ENCODE data around the gene PALLD. TPM values are rescaled to one million over a fixed set of nuclear protein-coding genes. Genes with fewer than 3 reads are reported as not detected.

The PALLD gene
- total RNA-seq, 1 experiment from 2014 or later, result 18.3 TPM

DNA sequence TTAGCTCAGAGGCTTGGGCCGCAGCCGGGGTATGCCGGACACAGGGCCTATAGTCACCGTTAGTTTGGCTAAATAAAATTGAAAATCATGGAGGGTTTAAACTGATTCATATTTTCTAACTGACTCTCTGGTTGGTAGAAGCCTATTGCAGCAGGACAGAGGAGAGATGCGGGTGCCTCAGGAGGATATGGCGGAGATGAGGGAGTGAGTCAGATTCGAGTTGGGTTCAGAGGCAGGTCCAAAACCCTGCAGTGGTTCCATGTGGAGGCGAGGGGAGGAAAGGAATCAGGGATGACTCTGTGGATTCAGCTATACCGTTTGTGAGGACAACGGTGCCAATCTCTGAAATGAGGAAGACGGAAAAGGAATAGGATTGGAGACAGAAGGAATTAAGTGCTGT, 176.6 kb downstream of the PALLD start:
- no peak overlapping the region for H4K8ac ChIP-seq (replicated peaks; ENCODE audit: insufficient read length, low read depth, low read length)
- H3K4me2 ChIP-seq (ENCODE audit: insufficient read depth, insufficient read length, low read length), result no peak overlapping the region
- H2BK20ac ChIP-seq (ENCODE audit: low read depth, low read length, poor library complexity, severe bottlenecking), result no peak overlapping the region
- H3K27ac ChIP-seq (ENCODE audit: insufficient read length, low read depth, low read length), result no peak overlapping the region
- Mint-ChIP-seq H3K27ac (no peak overlapping the region), H3K4me1 (no peaks in the 10 kb centered on the region), H3K27me3 (ENCODE audit: low read depth) (no peaks in the 10 kb centered on the region), H3K36me3 (ENCODE audit: insufficient read depth in 1 of 3, low read depth in 3 of 3) (no peaks in the 10 kb centered on the region), H3K9me3 (no peaks in the 10 kb centered on the region), H3K4me3 (no peak overlapping the region)
- no peaks in the 10 kb centered on the region for H3K79me1 ChIP-seq (ENCODE audit: insufficient read depth, low read depth, low read length, poor library complexity, severe bottlenecking)
- TF ChIP-seq, protein P1, sequence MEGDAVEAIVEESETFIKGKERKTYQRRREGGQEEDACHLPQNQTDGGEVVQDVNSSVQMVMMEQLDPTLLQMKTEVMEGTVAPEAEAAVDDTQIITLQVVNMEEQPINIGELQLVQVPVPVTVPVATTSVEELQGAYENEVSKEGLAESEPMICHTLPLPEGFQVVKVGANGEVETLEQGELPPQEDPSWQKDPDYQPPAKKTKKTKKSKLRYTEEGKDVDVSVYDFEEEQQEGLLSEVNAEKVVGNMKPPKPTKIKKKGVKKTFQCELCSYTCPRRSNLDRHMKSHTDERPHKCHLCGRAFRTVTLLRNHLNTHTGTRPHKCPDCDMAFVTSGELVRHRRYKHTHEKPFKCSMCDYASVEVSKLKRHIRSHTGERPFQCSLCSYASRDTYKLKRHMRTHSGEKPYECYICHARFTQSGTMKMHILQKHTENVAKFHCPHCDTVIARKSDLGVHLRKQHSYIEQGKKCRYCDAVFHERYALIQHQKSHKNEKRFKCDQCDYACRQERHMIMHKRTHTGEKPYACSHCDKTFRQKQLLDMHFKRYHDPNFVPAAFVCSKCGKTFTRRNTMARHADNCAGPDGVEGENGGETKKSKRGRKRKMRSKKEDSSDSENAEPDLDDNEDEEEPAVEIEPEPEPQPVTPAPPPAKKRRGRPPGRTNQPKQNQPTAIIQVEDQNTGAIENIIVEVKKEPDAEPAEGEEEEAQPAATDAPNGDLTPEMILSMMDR (conservative IDR thresholded peaks at IDR 0.05), result no peak
- no CpG with 5 or more reads among the region's 11 CpGs for WGBS (ENCODE audit: extremely low coverage, insufficient read length, low lambda C conversion rate)
- H3K23me2 ChIP-seq (ENCODE audit: insufficient read length, low read depth, low read length, poor library complexity, severe bottlenecking), result no peaks in the 10 kb centered on the region
- no peaks in the 10 kb centered on the region for H3K9me3 ChIP-seq (ENCODE audit: control insufficient read depth, low read depth, low read length)
- H4K5ac ChIP-seq (ENCODE audit: insufficient read length, low read depth, low read length), result no peak overlapping the region
- no peak overlapping the region for H3K23ac ChIP-seq (ENCODE audit: insufficient read length, low read depth, low read length)
- no peak overlapping the region for H3K9ac ChIP-seq (ENCODE audit: extremely low read depth, insufficient read length, low read length)
- no peak overlapping the region for H2BK12ac ChIP-seq (ENCODE audit: insufficient read length, low read depth, low read length)
- H2AK5ac ChIP-seq (ENCODE audit: insufficient read length, low read length), result no peak overlapping the region
- no peak overlapping the region for H3T11ph ChIP-seq (ENCODE audit: low read length)
- no peak overlapping the region for H2BK5ac ChIP-seq (ENCODE audit: insufficient read length, low read length)
- no peaks in the 10 kb centered on the region for H3K27me3 ChIP-seq (ENCODE audit: insufficient read depth, low read length)
- no peak overlapping the region for H3K18ac ChIP-seq (ENCODE audit: insufficient read length, low read depth, low read length)
- no peak for DNase-seq
- no peak overlapping the region for H3K56ac ChIP-seq (ENCODE audit: insufficient read length, low read depth, low read length)
- H3K79me2 ChIP-seq (ENCODE audit: insufficient read depth, low read length), result no peaks in the 10 kb centered on the region
- H2BK120ac ChIP-seq (ENCODE audit: low read depth, low read length, poor library complexity, severe bottlenecking), result no peak overlapping the region
- H4K20me1 ChIP-seq (ENCODE audit: control insufficient read depth, insufficient read depth, insufficient read length), result no peaks in the 10 kb centered on the region
- H3K14ac ChIP-seq (ENCODE audit: insufficient read depth, low read length), result no peak overlapping the region
- no peak overlapping the region for H2BK15ac ChIP-seq (ENCODE audit: low read depth, low read length)
- no peak overlapping the region for H4K91ac ChIP-seq (ENCODE audit: insufficient read length, low read depth, low read length)
- H3K4me1 ChIP-seq (ENCODE audit: insufficient read depth, low read length), result no peaks in the 10 kb centered on the region
- H3K4ac ChIP-seq (ENCODE audit: low read depth, low read length), result no peak overlapping the region
- H2AFZ ChIP-seq (ENCODE audit: low read length), result no peak overlapping the region

Measured in H9 (cell line).